Cardiac fibroblast (primary cell): ENCODE data around the gene SLC25A14.

Experiments used
- DNase-seq, 2 donors: peaks; one replicate each; pipeline versions ENCODE4 v3.0.0 to v3.0.0-alpha.2; 2010; ENCODE audit warnings: low read depth in 2 of 2
- H3K4me3 ChIP-seq, 2 donors: replicated peaks in 1 of 2; 1 replicate in 1 of 2; 2 replicates in 1 of 2; pipeline ENCODE4 v1.5.1; 2011; ENCODE audit warnings: low read depth in 2 of 2, low read length in 2 of 2, mild to moderate bottlenecking in 2 of 2, moderate library complexity in 1 of 2
- TF ChIP-seq, protein P1 (sequence below): IDR thresholded peaks from one replicate; pipeline ENCODE4 v1.5.1; 2011; ENCODE audit warnings: low read depth, mild to moderate bottlenecking, low read length, inconsistent platforms

SLC25A14 gene

DNA sequence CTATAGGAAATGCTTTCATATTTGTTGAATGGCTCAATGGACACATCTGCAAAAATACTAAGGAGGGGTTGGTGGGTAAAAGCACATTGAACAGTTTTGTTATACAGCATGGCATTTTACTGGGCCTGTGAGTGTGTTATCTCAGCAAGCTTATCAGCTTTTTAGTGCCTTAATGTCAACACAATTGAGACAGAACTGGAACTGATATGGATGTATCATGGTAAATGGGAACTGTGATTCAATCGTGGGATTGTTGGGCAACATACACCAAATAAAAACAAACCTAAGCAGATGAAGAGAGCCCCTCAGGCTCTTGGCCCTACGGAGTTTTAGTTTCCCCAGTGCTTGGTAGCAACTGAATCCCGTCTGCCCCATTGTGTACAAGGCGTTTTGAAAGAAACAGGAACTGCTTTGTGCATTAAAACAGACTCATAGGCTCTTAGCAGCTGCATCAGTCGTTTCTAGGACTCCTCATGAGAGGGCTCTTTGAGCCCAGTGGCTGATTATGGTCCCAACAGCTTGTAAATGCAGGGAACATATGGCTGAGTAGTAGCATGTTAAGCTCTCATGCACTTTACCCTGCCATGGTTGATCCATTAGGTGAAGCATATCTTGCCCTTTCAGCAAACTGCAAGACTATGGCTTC is 38.4 kb downstream of the SLC25A14 start:
- TF ChIP-seq, protein P1, sequence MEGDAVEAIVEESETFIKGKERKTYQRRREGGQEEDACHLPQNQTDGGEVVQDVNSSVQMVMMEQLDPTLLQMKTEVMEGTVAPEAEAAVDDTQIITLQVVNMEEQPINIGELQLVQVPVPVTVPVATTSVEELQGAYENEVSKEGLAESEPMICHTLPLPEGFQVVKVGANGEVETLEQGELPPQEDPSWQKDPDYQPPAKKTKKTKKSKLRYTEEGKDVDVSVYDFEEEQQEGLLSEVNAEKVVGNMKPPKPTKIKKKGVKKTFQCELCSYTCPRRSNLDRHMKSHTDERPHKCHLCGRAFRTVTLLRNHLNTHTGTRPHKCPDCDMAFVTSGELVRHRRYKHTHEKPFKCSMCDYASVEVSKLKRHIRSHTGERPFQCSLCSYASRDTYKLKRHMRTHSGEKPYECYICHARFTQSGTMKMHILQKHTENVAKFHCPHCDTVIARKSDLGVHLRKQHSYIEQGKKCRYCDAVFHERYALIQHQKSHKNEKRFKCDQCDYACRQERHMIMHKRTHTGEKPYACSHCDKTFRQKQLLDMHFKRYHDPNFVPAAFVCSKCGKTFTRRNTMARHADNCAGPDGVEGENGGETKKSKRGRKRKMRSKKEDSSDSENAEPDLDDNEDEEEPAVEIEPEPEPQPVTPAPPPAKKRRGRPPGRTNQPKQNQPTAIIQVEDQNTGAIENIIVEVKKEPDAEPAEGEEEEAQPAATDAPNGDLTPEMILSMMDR: no peak
- no peak overlapping the region for H3K4me3 ChIP-seq
- DNase-seq: no peak

DNA sequence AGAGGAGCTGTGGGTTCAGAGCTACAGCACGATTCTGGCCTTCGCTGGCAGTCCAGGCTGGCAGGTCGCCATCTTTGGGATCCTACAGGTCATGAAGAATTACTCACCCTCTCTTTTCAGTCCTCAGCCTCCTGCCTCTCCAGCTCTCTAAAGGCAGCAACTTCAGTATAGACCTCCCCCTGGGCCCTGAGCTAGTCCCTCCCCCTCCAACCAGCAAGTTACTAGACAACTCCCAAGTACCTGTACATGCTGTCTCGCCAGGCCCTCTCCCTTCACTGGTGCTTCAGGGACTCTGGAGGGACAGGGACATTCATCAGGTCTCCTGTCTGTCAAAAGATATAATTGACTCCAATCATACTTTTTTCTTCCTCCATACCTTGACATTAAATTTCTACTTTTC is 45.8 kb downstream of the SLC25A14 start, which contains the start of gene GPR119:
GPR119 (minus strand) TSS at position 155 of the 400 bp plus-strand sequence. CDS start 227 bp downstream, outside the sequence.
- TF ChIP-seq, protein P1: no peak
- no peak for DNase-seq
- H3K4me3 ChIP-seq: no peak within 1 kb of the TSS

DNA sequence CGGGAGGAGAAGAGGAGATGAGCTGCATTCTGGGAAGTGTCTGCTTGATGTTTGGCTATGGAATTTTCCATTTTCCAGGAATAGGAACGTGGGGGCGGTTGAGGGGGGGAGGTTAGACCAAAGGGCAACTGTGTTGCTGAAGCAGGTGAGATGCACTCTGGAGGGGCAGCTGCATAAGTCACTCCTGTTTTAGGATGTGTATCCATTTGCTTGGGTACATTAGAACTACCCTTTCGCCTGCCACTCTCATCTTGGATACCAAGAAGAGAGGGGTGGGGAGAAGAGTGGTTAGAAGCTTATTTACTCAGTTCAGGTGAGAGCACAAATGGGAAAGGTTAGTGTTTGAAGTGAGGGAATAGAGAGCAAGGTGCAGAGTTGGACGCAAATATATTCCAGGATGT is 46.7 kb downstream of the SLC25A14 start:
- no peak overlapping the region for H3K4me3 ChIP-seq
- no peak for DNase-seq
- TF ChIP-seq, protein P1: no peak

DNA sequence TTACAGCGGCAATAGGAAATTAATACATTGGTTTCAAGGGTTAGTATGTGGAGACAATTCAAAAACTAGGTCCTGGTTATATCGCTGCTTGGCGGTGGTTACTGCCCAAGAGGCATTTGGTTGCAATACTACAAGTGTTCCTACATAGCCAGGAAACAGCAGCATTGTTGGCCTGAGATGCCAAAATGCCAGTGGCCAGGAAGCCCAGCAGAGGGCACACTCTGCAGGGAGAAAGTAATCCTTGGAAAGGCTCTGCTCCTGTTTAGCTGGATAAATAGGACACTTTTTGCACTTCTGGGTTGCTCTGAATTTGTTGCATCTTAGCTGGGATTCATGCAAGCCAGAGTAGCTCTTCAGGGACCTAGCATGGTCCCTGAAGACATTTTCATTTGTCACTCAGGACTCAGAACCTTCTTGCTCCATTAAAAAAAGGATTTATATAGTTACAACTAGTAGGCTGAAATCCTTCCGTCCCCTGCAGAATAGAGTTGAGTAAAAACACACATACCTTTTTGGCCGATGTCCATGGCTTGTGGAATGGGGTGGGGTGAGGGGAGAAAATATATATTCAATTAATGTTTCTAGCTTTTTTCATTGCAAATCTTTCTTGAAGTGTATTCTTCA is 53.8 kb downstream of the SLC25A14 start:
- H3K4me3 ChIP-seq: no peak overlapping the region

DNA sequence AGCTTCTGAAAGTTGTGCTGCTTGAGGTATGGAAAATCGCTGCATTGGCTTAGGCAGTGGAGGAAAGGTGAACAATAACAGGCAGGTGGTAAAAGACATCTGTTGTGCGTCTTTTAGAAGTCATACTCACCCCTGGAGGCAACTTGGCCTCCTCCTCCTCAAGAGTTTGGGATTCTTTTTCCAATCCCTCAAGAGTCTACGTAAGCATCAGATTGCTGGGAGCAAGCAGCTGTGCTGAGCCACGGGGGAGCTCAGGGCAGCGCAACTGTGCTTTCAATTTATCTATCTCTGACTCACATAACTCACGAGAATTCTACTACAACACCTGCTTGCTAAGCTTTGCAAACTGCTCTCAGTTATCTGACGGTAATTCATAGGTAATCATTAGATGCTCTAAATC is 55.6 kb downstream of the SLC25A14 start:
- TF ChIP-seq, protein P1: no peak
- no peak overlapping the region for H3K4me3 ChIP-seq
- no peak for DNase-seq

More for the DNA sequence above, 53.8 kb downstream of the SLC25A14 start:
- TF ChIP-seq, protein P1: peak; percentile 72
- peak; percentile 59 to 62 for DNase-seq

DNA sequence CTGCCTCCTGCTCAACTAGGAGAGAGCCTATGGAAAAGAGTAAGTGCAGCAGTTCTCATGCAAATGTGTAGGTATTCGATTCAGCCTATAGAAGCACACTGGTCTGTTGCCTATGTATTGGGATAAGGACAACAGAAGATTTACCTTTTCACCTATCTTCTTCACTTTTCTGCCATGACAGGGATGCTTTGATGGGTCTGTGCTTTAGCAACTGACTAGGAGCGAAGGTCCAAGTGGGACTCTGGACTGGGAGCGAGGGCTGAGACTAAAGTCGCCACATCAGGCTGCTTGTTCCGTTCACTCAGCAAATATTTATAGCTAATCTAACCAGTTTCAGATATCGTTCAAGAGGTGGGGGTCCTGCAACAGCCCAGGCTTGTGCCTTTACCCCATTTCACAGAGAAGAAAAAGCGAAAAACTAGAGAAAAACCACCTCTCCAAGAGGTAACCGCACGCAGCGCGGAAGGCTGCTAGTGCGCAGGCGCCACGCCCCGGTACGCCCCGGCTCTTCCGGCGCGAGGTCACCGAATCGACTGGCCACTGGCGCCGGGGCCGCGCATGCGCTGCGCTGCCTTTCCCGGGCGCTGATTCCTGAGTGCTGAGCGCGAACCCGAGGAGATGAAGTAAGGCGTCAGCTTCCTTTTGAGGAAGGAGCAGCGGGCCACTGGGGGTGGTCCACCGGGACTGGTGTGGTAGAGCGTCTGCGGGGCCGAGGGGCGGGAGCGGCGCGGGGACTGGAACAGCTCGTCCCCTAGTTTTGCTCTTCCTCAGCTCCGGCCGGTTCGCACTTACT is 61.9 kb downstream of the SLC25A14 start, which contains the start of gene RBMX2:
RBMX2 (plus strand) TSS at position 573 of the 793 bp plus-strand sequence; CDS start at position 619, 46 bp downstream.
- H3K4me3 ChIP-seq: peak within 1 kb of the TSS; percentile 66 to 78
- TF ChIP-seq, protein P1: no peak
- DNase-seq: peak; percentile 71 to 79
